ENCODE data around the gene DUSP6.

DUSP6 gene

GRCh38 chr12:89373763-89374572 is 21.7 kb upstream of the DUSP6 start:
- Histone ChIP-seq H3K9me3 (ENCODE audit: control insufficient read depth, insufficient read depth, low read length) (no peaks in the 10 kb centered on the region), H3K4me3 (ENCODE audit: low read length) (no peak overlapping the region), H3K4me1 (ENCODE audit: control insufficient read depth, low read length) (no peaks in the 10 kb centered on the region), H3K4me2 (ENCODE audit: low read length) (no peak overlapping the region), H3K27me3 (ENCODE audit: control insufficient read depth, low read length) (peaks cover 9% of the 10 kb centered on the region), H3K79me2 (ENCODE audit: control insufficient read depth, low read length) (no peaks in the 10 kb centered on the region), H4K20me1 (ENCODE audit: control insufficient read depth, insufficient read depth, low read depth, low read length) (no peaks in the 10 kb centered on the region), H3K9me2 (replicated peaks; ENCODE audit: control insufficient read depth, low read length) (no peaks in the 10 kb centered on the region), H3F3A (ENCODE audit: control insufficient read depth, insufficient read depth) (no peaks in the 10 kb centered on the region), H3K27ac (ENCODE audit: low read depth, low read length) (no peak overlapping the region), H3K36me3 (ENCODE audit: control insufficient read depth, low read length) (no peaks in the 10 kb centered on the region)
- TF ChIP-seq EZH2phosphoT487 (IDR thresholded peaks at IDR 0.05; ENCODE audit: borderline replicate concordance, low read length) (no peak), CTCF (IDR thresholded peaks at IDR 0.05; ENCODE audit: low read depth, low read length, poor library complexity, severe bottlenecking) (no peak)

DNA sequence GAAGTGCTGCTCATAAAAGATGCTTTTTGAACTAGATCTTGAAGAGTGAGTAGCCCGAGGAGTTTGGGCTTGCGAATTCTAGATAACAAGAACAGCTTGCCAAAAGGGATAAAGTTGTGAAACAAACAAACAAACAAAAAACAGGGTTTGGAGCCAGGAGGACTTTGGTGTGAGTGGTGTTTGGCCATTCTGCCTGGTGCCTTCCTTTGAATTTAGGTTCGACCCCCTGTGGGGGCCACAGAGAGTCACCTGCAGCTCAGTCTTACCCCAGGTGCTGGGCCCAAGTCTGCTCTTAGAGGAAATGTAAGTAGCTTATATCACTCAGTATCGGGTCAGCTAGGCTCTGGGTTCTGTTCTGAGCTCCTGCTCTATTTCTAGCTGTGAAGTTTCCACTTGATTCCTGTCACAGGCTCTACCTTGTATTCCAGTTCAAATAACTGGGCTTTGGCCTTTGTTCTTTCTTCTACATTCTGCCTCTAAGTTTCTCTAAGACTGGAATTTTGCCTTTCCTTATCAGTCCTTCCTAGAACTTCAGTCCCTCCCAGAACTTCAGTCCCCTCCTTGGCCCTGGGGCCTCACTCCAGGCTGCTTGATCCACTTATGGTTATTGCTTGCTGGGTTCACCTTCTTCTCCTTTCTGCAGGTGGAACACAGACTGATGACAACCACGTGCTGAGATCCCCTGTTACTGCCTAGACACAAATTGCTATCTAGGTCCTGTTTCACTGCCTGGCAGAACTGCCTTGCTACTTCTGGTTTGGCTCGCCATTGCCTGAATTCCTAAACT is 20.5 kb upstream of the DUSP6 start:
- Histone ChIP-seq H3K4me2 (ENCODE audit: low read length) (no peak overlapping the region), H3K4me3 (ENCODE audit: low read length) (no peak overlapping the region), H3K36me3 (ENCODE audit: control insufficient read depth, low read length) (no peaks in the 10 kb centered on the region), H4K20me1 (ENCODE audit: control insufficient read depth, insufficient read depth, low read depth, low read length) (no peaks in the 10 kb centered on the region), H3K9me2 (replicated peaks; ENCODE audit: control insufficient read depth, low read length) (no peaks in the 10 kb centered on the region), H3K27ac (ENCODE audit: low read depth, low read length) (no peak overlapping the region), H3F3A (ENCODE audit: control insufficient read depth, insufficient read depth) (no peaks in the 10 kb centered on the region), H3K4me1 (ENCODE audit: control insufficient read depth, low read length) (no peaks in the 10 kb centered on the region), H3K79me2 (ENCODE audit: control insufficient read depth, low read length) (no peaks in the 10 kb centered on the region), H3K9me3 (ENCODE audit: control insufficient read depth, insufficient read depth, low read length) (no peaks in the 10 kb centered on the region), H3K27me3 (ENCODE audit: control insufficient read depth, low read length) (peaks cover 12% of the 10 kb centered on the region)
- no peak for TF ChIP-seq EZH2phosphoT487 (IDR thresholded peaks at IDR 0.05; ENCODE audit: borderline replicate concordance, low read length)
- TF ChIP-seq CTCF (IDR thresholded peaks at IDR 0.05; ENCODE audit: low read depth, low read length, poor library complexity, severe bottlenecking), result no peak

- H3K9me2 ChIP-seq (replicated peaks; ENCODE audit: control insufficient read depth, low read length), result no peaks in the 10 kb centered on the region
- no peaks in the 10 kb centered on the region for H4K20me1 ChIP-seq (ENCODE audit: control insufficient read depth, insufficient read depth, low read depth, low read length)
- H3K27ac ChIP-seq (ENCODE audit: low read depth, low read length), result no peak overlapping the region
- TF ChIP-seq CTCF (IDR thresholded peaks at IDR 0.05; ENCODE audit: low read depth, low read length, poor library complexity, severe bottlenecking) (no peak), EZH2phosphoT487 (IDR thresholded peaks at IDR 0.05; ENCODE audit: borderline replicate concordance, low read length) (no peak)
- H3K27me3 ChIP-seq (ENCODE audit: control insufficient read depth, low read length), result peaks cover 15% of the 10 kb centered on the region
- no peaks in the 10 kb centered on the region for H3K4me1 ChIP-seq (ENCODE audit: control insufficient read depth, low read length)
- H3K9me3 ChIP-seq (ENCODE audit: control insufficient read depth, insufficient read depth, low read length), result no peaks in the 10 kb centered on the region
- no peaks in the 10 kb centered on the region for H3F3A ChIP-seq (ENCODE audit: control insufficient read depth, insufficient read depth)
- H3K4me2 ChIP-seq (ENCODE audit: low read length), result no peak overlapping the region
- H3K36me3 ChIP-seq (ENCODE audit: control insufficient read depth, low read length), result no peaks in the 10 kb centered on the region
- no peak overlapping the region for H3K4me3 ChIP-seq (ENCODE audit: low read length)
- H3K79me2 ChIP-seq (ENCODE audit: control insufficient read depth, low read length), result no peaks in the 10 kb centered on the region
These were observed 18.5 kb upstream of the DUSP6 start for GRCh38 chr12:89370850-89371249.
